H1 (cell line): Measurements from ENCODE around the gene EPHA10. TPM values are rescaled to one million over a fixed set of nuclear protein-coding genes. Genes with fewer than 3 reads are reported as not detected.
A peak's percentile ranks its signal among the peaks of the same experiment; 100 is the strongest.

ENCODE experiments used
- CTCF ChIA-PET: fragments of 300-600 bp; sonication (Branson Sonifier 250); formaldehyde crosslinking; loops from one replicate; lab custom pipeline; 2021; ENCODE audit not compliant: partially characterized antibody; lab: Charles Lee
- POLR2A ChIA-PET: fragments of 300-600 bp; sonication (Branson Sonifier 250); formaldehyde crosslinking; loops from one replicate; lab custom pipeline; 2021; ENCODE audit warnings: inconsistent platforms; ENCODE audit not compliant: partially characterized antibody; lab: Charles Lee
- DNase-seq, 2 experiments: peaks; one replicate each; pipeline versions ENCODE4 v3.0.0 to v3.0.0-alpha.2; 2010 to 2022; ENCODE audit warnings: low spot score in 2 of 2, low read depth in 1 of 2, mixed read lengths in 1 of 2
- FAIRE-seq: peaks from 2 replicates; lab custom pipeline; 2011; peaks lifted over from hg19 to GRCh38; lab: Jason Lieb, UNC
- H2AFZ ChIP-seq: 2 replicates; pipeline ENCODE4 v1.8.1; 2012; ENCODE audit warnings: low read length, inconsistent platforms
- H2AK5ac ChIP-seq: 2 replicates; pipeline ENCODE4 v1.6.1; 2013; ENCODE audit warnings: low read depth, low read length
- H2BK120ac ChIP-seq: replicated peaks from 2 replicates; pipeline ENCODE3; 2013; ENCODE audit warnings: low read depth, low read length, inconsistent platforms
- H2BK12ac ChIP-seq: 2 replicates; pipeline ENCODE4 v1.6.1; 2013; ENCODE audit warnings: low read depth, low read length
- H2BK15ac ChIP-seq: 2 replicates; pipeline ENCODE4 v1.6.1; 2013; ENCODE audit warnings: low read length
- H2BK20ac ChIP-seq: 2 replicates; pipeline ENCODE4 v1.6.1; 2013; ENCODE audit warnings: low read length
- H2BK5ac ChIP-seq: 2 replicates; pipeline ENCODE4 v1.6.1; 2013; ENCODE audit warnings: low read depth, low read length
- H3K14ac ChIP-seq: 2 replicates; pipeline ENCODE4 v1.6.1; 2013; ENCODE audit warnings: inconsistent platforms; ENCODE audit not compliant: insufficient read length
- H3K18ac ChIP-seq: 2 replicates; pipeline ENCODE4 v1.6.1; 2013; ENCODE audit warnings: low read length; ENCODE audit errors: extremely low read depth
- H3K23ac ChIP-seq: 2 replicates; pipeline ENCODE4 v1.6.1; 2013; ENCODE audit warnings: inconsistent platforms; ENCODE audit not compliant: insufficient read length
- H3K23me2 ChIP-seq: 2 replicates; pipeline ENCODE4 v1.6.1; 2013; ENCODE audit warnings: low read depth, low read length
- H3K27ac ChIP-seq: 2 replicates; pipeline ENCODE4 v1.6.1; 2011; ENCODE audit warnings: low read depth, low read length, inconsistent platforms
- H3K27me3 ChIP-seq, 4 experiments: replicated peaks in 1 of 4; 1 replicate in 1 of 4; 2 replicates in 3 of 4; pipeline versions ENCODE4 v1.6.1 to v1.8.1; 2011 to 2013; ENCODE audit warnings: low read length in 3 of 4, mild to moderate bottlenecking in 3 of 4, inconsistent platforms in 2 of 4, mixed read lengths in 2 of 4, moderate library complexity in 1 of 4; ENCODE audit not compliant: control insufficient read depth in 3 of 4, insufficient read depth in 3 of 4; ENCODE audit errors: extremely low read depth in 1 of 4
- H3K36me3 ChIP-seq, 4 experiments: 2 replicates each; pipeline versions ENCODE4 v1.6.1 to v1.8.1; 2011 to 2013; ENCODE audit warnings: mild to moderate bottlenecking in 4 of 4, low read length in 3 of 4, moderate library complexity in 2 of 4, control low read depth in 1 of 4, inconsistent platforms in 1 of 4; ENCODE audit not compliant: insufficient read depth in 4 of 4, control insufficient read depth in 2 of 4
- H3K4ac ChIP-seq: replicated peaks from 2 replicates; pipeline ENCODE3; 2013; ENCODE audit warnings: low read length, low read depth, mixed read lengths, inconsistent platforms; ENCODE audit not compliant: insufficient read length
- H3K4me1 ChIP-seq, 4 experiments: replicated peaks in 1 of 4; 1 replicate in 1 of 4; 2 replicates in 3 of 4; pipeline versions ENCODE4 v1.6.1 to v1.8.1; 2011 to 2013; ENCODE audit warnings: low read length in 3 of 4, inconsistent platforms in 2 of 4, mixed read lengths in 1 of 4; ENCODE audit not compliant: insufficient read depth in 4 of 4, control insufficient read depth in 3 of 4
- H3K4me2 ChIP-seq, 2 experiments: 2 replicates each; pipeline versions ENCODE4 v1.6.1 to v1.8.1; 2011 to 2013; ENCODE audit warnings: low read depth in 2 of 2, low read length in 2 of 2, control low read depth in 1 of 2, inconsistent platforms in 1 of 2, mild to moderate bottlenecking in 1 of 2; ENCODE audit not compliant: insufficient read depth in 1 of 2
- H3K4me3 ChIP-seq, 4 experiments: fragments of 200-600, 300-600 bp in 1 of 4; sonication (generic), shearing (Covaris generic), sonication (Bioruptor Twin) in 1 of 4; 2 replicates each; pipeline versions ENCODE4 v1.5.1 to v1.8.1; 2011 to 2016; ENCODE audit warnings: low read length in 4 of 4, low read depth in 3 of 4, control low read depth in 2 of 4, inconsistent platforms in 2 of 4, mild to moderate bottlenecking in 2 of 4, mixed read lengths in 1 of 4, moderate library complexity in 1 of 4; ENCODE audit not compliant: insufficient read depth in 2 of 4; ENCODE audit errors: extremely low read depth in 1 of 4
- H3K56ac ChIP-seq: replicated peaks from 2 replicates; pipeline ENCODE3; 2013; ENCODE audit warnings: low read depth, mild to moderate bottlenecking, mixed read lengths, low read length, inconsistent platforms; ENCODE audit not compliant: insufficient read length
- H3K79me1 ChIP-seq: 2 replicates; pipeline ENCODE4 v1.6.1; 2013; ENCODE audit warnings: low read depth, low read length, control low read depth
- H3K79me2 ChIP-seq, 2 experiments: 2 replicates each; pipeline versions ENCODE4 v1.6.1 to v1.8.1; 2012 to 2013; ENCODE audit warnings: low read length in 2 of 2, mild to moderate bottlenecking in 2 of 2, inconsistent platforms in 1 of 2; ENCODE audit not compliant: insufficient read depth in 2 of 2, control insufficient read depth in 1 of 2
- H3K9ac ChIP-seq, 4 experiments: replicated peaks in 1 of 4; 1 replicate in 1 of 4; 2 replicates in 3 of 4; pipeline versions ENCODE4 v1.6.1 to v1.8.1; 2011 to 2013; ENCODE audit warnings: low read depth in 3 of 4, low read length in 3 of 4, control low read depth in 2 of 4, mild to moderate bottlenecking in 2 of 4, moderate library complexity in 2 of 4, inconsistent platforms in 1 of 4; ENCODE audit errors: extremely low read depth in 1 of 4
- H3K9me3 ChIP-seq, 2 experiments: 2 replicates each; pipeline versions ENCODE4 v1.6.1 to v1.8.1; 2012 to 2013; ENCODE audit warnings: mild to moderate bottlenecking in 2 of 2, moderate library complexity in 2 of 2, control low read depth in 1 of 2, inconsistent platforms in 1 of 2, low read depth in 1 of 2, low read length in 1 of 2, mixed read lengths in 1 of 2; ENCODE audit not compliant: insufficient read depth in 2 of 2
- H4K20me1 ChIP-seq, 2 experiments: replicated peaks in 1 of 2; 2 replicates each; pipeline versions ENCODE3 to v1.8.1; 2011 to 2013; ENCODE audit warnings: inconsistent platforms in 2 of 2, low read length in 2 of 2, mild to moderate bottlenecking in 1 of 2; ENCODE audit not compliant: insufficient read depth in 2 of 2, control insufficient read depth in 1 of 2
- H4K5ac ChIP-seq: 2 replicates; pipeline ENCODE4 v1.6.1; 2013; ENCODE audit warnings: low read length, low read depth, mixed read lengths, inconsistent platforms; ENCODE audit not compliant: insufficient read length
- H4K8ac ChIP-seq: 2 replicates; pipeline ENCODE4 v1.8.0; 2013; ENCODE audit warnings: mild to moderate bottlenecking, moderate library complexity, low read length, inconsistent platforms; ENCODE audit not compliant: insufficient read depth; ENCODE audit errors: extremely low read depth
- H4K91ac ChIP-seq: replicated peaks from 2 replicates; pipeline ENCODE3; 2013; ENCODE audit warnings: low read length, mixed read lengths, inconsistent platforms; ENCODE audit not compliant: insufficient read length
- JUN ChIP-seq: IDR thresholded peaks from 2 replicates; pipeline ENCODE4 v1.6.1; 2011; ENCODE audit warnings: low read depth, mild to moderate bottlenecking, improper control_type of control experiment, low read length
- SP2 ChIP-seq: IDR thresholded peaks from 2 replicates; pipeline ENCODE4 v1.6.1; 2012; ENCODE audit warnings: mild to moderate bottlenecking, low read length, inconsistent platforms
- YY1 ChIP-seq: IDR thresholded peaks from 2 replicates; pipeline ENCODE4 v1.6.1; 2011; ENCODE audit warnings: low read depth, mild to moderate bottlenecking, low read length
- WGBS, 2 experiments: shearing (Covaris generic) in 1 of 2; methylation state at CpG; one replicate each; pipeline versions ENCODE4 v1.1.6 to v1.1.7; 2013 to 2015; ENCODE audit warnings: low lambda C conversion rate in 2 of 2, mixed read lengths in 2 of 2, inconsistent platforms in 1 of 2, low coverage in 1 of 2, missing lambda C conversion rate in 1 of 2; ENCODE audit not compliant: insufficient replicate concordance in 2 of 2, insufficient coverage in 1 of 2, insufficient read length in 1 of 2; ENCODE audit errors: extremely low coverage in 1 of 2, missing lambda C conversion rate in 1 of 2; 5-methylcytosine and 5-hydroxymethylcytosine counted together
- polyA plus RNA-seq, 7 experiments: library from polyadenylated mRNA; depleted of rRNA in 3 of 7; stranded (reverse) in 5 of 7; unstranded in 2 of 7; fragments of >200 nt in 5 of 7; fragments of 200-250 nt in 2 of 7; gene quantifications; 1 replicate in 5 of 7; 2 replicates in 1 of 7; 4 replicates in 1 of 7; pipeline versions ENCODE4 v1.2.1 to v1.2.3, GENCODE V29; 2011 to 2013; ENCODE audit warnings: missing spikeins in 2 of 7, mixed read lengths in 2 of 7
- total RNA-seq: library from RNA; stranded (reverse); fragmentation: NEBNext Ultra II Directional; extraction: Animal tissue kit (Norgen Biotek cat#: 25700); gene quantifications from 2 replicates; pipeline ENCODE4 v1.2.1, GENCODE V29; 2021
- TF ChIP-seq, protein P1 (sequence below): IDR thresholded peaks from 2 replicates; pipeline ENCODE4 v1.6.1; 2011; ENCODE audit warnings: low read depth, mild to moderate bottlenecking, low read length; ENCODE audit not compliant: insufficient read depth

Gene EPHA10
- total and polyA plus RNA-seq, 2 of the 8 experiments (the other 6 are each of a cell fraction or from before 2014, with no cell fraction given): 0.54 to 1.0 TPM

DNA sequence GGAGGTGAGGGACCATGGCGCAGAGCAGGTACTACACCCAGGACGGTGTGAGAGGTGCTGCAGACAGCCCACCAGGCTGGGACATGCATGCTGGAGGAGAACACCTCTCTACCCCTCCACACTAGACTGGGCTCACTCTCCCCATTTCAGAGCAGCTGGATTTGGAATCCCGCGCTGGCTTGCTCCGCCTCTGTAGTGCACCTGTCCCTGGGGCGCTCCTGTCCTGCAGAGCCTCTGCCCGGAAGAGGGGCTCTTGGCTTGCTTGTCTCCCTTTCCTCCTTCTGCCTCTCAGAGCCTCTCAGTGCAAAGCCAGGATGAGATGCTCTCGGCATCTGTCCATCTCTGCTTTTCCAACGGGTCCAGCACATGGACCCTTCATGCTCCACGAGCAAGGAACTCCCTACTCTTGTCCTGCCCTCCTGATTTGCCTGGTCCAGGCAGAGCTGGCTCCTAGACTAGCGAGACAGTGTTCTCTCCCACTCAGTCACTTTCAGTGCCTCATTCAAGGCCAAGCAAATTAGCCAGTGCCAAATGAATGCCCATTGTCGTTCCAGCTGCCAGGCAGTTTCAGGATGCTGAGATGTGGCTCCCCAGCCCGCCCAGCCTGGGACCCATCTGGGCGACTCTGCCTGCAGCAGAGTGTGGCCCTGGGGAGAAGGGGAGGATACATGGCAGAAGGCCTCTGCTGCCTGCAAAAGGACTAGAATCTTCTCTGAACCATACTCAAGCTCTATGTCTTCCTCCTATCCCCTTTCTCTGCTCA is 38.9 kb downstream of the EPHA10 start:
- Histone ChIP-seq H2BK5ac (no peak overlapping the region), H3K23ac (no peak overlapping the region), H3K79me1 (no peaks in the 10 kb centered on the region), H3K14ac (no peak overlapping the region), H3K79me2 (no peaks in the 10 kb centered on the region), H3K23me2 (no peaks in the 10 kb centered on the region), H4K8ac (no peak overlapping the region), H2BK120ac (no peak overlapping the region), H3K9ac (no peak overlapping the region), H3K4ac (no peak overlapping the region), H2BK20ac (no peak overlapping the region), H4K20me1 (no peaks in the 10 kb centered on the region), H3K18ac (no peak overlapping the region), H3K9me3 (no peaks in the 10 kb centered on the region), H3K36me3 (no peaks in the 10 kb centered on the region), H3K56ac (no peak overlapping the region), H3K4me1 (peaks cover 0 to 7% (median 4%) of the 10 kb centered on the region in 4 experiments; a peak in 3 of 7 replicates), H3K27me3 (no peaks in the 10 kb centered on the region), H2AK5ac (no peak overlapping the region), H4K91ac (peak overlapping the region; percentile 60), H3K4me2 (no peak overlapping the region), H3K4me3 (no peak overlapping the region), H2BK12ac (no peak overlapping the region), H2BK15ac (no peak overlapping the region), H4K5ac (no peak overlapping the region), H3K27ac (no peak overlapping the region), H2AFZ (no peak overlapping the region)
- DNase-seq: no peak
- no peak for TF ChIP-seq YY1
- TF ChIP-seq JUN: no peak
- TF ChIP-seq, protein P1, sequence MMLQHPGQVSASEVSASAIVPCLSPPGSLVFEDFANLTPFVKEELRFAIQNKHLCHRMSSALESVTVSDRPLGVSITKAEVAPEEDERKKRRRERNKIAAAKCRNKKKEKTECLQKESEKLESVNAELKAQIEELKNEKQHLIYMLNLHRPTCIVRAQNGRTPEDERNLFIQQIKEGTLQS: no peak
- TF ChIP-seq SP2: no peak
- ChIA-PET CTCF (interaction anchor here (1.1 to 1.8 kb wide), 4 partner anchors 24 to 123 kb away, joined by 3 to 4 read pairs (median 3); partner anchors contain the start of gene EPHA10), POLR2A (no interaction called here)
- FAIRE-seq: no peak
- 88% methylated on average over 14 of the region's 14 CpGs; no CpG with 5 or more reads in 1 of the 2 experiments for WGBS, 2 experiments
